MCF 10A (cell line): Measurements from ENCODE around the gene CDK15. TPM values are rescaled to one million over a fixed set of nuclear protein-coding genes. Genes with fewer than 3 reads are reported as not detected.

ENCODE experiments used
- BruUV-seq: library from RNA; stranded (reverse); fragments of 400-500 nt; replicated peaks from 2 replicates; lab custom pipeline; 2021; lab: Mats Ljungman, UMichigan
- CTCF ChIA-PET: fragments of 300-600 bp; sonication (Branson Sonifier 250); formaldehyde crosslinking; extraction: SDS; loops from one replicate; lab custom pipeline; 2021; ENCODE audit warnings: antibody characterized with exemption, inconsistent platforms; lab: Yijun Ruan, JAX
- POLR2A ChIA-PET: fragments of 300-600, 350-650 bp; sonication (Branson Sonifier 250); formaldehyde crosslinking; extraction: SDS; loops from one replicate; lab custom pipeline; 2020; ENCODE audit warnings: antibody characterized with exemption, inconsistent platforms; lab: Yijun Ruan, JAX
- DNase-seq: peaks from one replicate; pipeline ENCODE4 v3.0.0-alpha.2; 2018; ENCODE audit not compliant: unreplicated experiment
- H3K27ac Mint-ChIP-seq: one replicate; pipeline ENCODE4 v1.8.0; 2022; ENCODE audit warnings: mild to moderate bottlenecking, low read depth, mixed read lengths; ENCODE audit not compliant: unreplicated experiment
- H3K27me3 Mint-ChIP-seq: one replicate; pipeline ENCODE4 v1.8.0; 2022; ENCODE audit warnings: mixed read lengths; ENCODE audit not compliant: insufficient read depth, unreplicated experiment
- H3K36me3 Mint-ChIP-seq: one replicate; pipeline ENCODE4 v1.8.0; 2022; ENCODE audit warnings: mild to moderate bottlenecking, moderate library complexity, mixed read lengths; ENCODE audit not compliant: insufficient read depth, unreplicated experiment
- H3K4me1 Mint-ChIP-seq: one replicate; pipeline ENCODE4 v1.8.0; 2022; ENCODE audit warnings: mixed read lengths; ENCODE audit not compliant: insufficient read depth, unreplicated experiment
- H3K4me3 Mint-ChIP-seq: one replicate; pipeline ENCODE4 v1.8.0; 2022; ENCODE audit warnings: mild to moderate bottlenecking, moderate library complexity, mixed read lengths; ENCODE audit not compliant: unreplicated experiment
- H3K9me3 Mint-ChIP-seq: one replicate; pipeline ENCODE4 v1.8.0; 2022; ENCODE audit warnings: mixed read lengths; ENCODE audit not compliant: unreplicated experiment
- CTCF ChIP-seq: fragments of 200-600 bp; IDR thresholded peaks from one replicate; pipeline ENCODE4 v1.8.0; 2022; ENCODE audit warnings: antibody characterized with exemption, mild to moderate bottlenecking; ENCODE audit not compliant: unreplicated experiment
- intact Hi-C: fragments of 100-400 bp; cut with micrococcal nuclease; formaldehyde crosslinking; loops from 2 replicates; pipeline ENCODE4 v1.14.1; 2022
- total RNA-seq: library from RNA; stranded (reverse); gene quantifications from 2 replicates; pipeline ENCODE4 v1.2.3, GENCODE V29; 2022

CDK15 gene
- total RNA-seq, 1 experiment from 2014 or later = not detected

DNA sequence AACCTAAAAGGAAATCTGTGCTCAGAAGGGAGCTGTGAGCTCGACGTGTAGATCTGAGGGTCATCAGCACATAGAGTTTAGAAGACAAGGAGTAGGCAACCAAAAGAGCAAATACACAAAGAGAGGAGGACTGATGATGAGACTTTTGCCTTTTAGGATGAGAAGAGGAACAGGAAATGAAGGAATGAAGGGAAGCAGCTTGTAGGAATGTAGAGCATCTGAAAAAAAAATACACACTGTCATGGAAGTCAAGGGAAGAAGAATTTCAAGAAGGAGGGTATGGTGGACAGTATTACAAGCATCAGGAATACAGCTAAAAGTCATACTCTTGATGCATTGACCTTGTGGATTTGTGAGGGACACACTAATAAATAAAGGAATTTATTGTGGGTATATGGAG, 21.9 kb downstream of the CDK15 start:
- H3K36me3 Mint-ChIP-seq = no peaks in the 10 kb centered on the region
- H3K27me3 Mint-ChIP-seq = no peaks in the 10 kb centered on the region
- intact Hi-C loops = no loop called here
- no peak overlapping the region for H3K4me3 Mint-ChIP-seq
- DNase-seq = no peak
- no peak for TF ChIP-seq CTCF
- BruUV-seq = no TSS peak
- peaks cover 7% of the 10 kb centered on the region for H3K9me3 Mint-ChIP-seq
- H3K27ac Mint-ChIP-seq = no peak overlapping the region
- CTCF ChIA-PET = interaction anchor here (1.2 to 1.5 kb wide), 2 partner anchors 31 to 351 kb away, joined by 4 read pairs; no protein-coding TSS in a partner anchor
- H3K4me1 Mint-ChIP-seq = no peaks in the 10 kb centered on the region
- POLR2A ChIA-PET = no interaction called here

DNA sequence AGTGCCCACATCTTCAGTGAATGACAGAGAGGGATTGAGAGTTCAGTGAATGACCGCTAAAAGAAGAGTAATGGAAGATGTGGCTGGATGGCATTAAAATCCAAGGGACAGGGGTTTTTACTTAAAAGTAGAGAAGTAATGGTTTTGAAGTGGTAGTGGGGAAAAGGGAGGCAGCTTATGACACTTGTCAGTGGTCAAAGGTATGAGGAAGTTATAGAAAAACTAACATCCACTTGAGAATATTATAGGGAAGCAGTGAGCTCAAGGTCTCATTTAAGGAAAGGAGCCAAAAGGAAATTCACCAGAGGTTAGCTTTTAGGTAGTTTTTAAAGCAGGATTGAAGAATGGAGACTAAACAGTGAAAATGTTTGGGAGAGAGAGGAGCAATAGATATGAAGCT, 24.3 kb downstream of the CDK15 start:
- no peaks in the 10 kb centered on the region for H3K27me3 Mint-ChIP-seq
- no peak overlapping the region for H3K4me3 Mint-ChIP-seq
- ChIA-PET POLR2A (interaction anchor here (0.6 kb wide), 1 partner anchor 242 kb away, joined by 5 read pairs; no protein-coding TSS in a partner anchor), CTCF (interaction anchor here (0.5 kb wide), 2 partner anchors 23 to 347 kb away, joined by 3 to 4 read pairs; no protein-coding TSS in a partner anchor)
- no peak for TF ChIP-seq CTCF
- peaks cover 7% of the 10 kb centered on the region for H3K9me3 Mint-ChIP-seq
- H3K27ac Mint-ChIP-seq = no peak overlapping the region
- intact Hi-C loops = no loop called here
- DNase-seq = no peak
- no peaks in the 10 kb centered on the region for H3K36me3 Mint-ChIP-seq
- H3K4me1 Mint-ChIP-seq = no peaks in the 10 kb centered on the region
- no TSS peak for BruUV-seq

DNA sequence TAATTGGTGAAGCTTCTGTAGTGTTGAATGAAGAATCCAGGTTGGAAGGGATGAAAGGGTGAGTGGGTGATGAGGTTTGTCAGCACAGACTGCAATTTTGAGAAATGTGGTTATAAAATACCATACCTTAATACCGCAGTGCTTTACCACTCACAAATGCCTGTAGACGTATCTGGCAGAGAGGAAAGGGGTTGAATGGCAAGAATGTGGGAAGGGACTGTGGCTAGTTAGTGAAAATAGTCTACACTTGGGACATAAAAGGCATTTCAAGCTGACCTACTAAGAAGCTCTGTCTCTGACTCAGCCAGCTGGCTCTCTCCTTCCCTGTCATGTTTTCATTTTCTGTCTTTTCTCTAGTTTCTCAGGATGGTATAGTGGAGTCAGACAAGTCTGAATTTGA, 25.1 kb downstream of the CDK15 start:
- Mint-ChIP-seq H3K27me3 (no peaks in the 10 kb centered on the region), H3K36me3 (no peaks in the 10 kb centered on the region), H3K27ac (no peak overlapping the region), H3K4me1 (no peaks in the 10 kb centered on the region), H3K4me3 (no peak overlapping the region), H3K9me3 (peaks cover 7% of the 10 kb centered on the region)
- TF ChIP-seq CTCF = no peak
- BruUV-seq = no TSS peak
- intact Hi-C loops = no loop called here
- ChIA-PET CTCF (no interaction called here), POLR2A (interaction anchor here (0.6 kb wide), 1 partner anchor 699 kb away, joined by 4 read pairs; no protein-coding TSS in a partner anchor)
- no peak for DNase-seq

DNA sequence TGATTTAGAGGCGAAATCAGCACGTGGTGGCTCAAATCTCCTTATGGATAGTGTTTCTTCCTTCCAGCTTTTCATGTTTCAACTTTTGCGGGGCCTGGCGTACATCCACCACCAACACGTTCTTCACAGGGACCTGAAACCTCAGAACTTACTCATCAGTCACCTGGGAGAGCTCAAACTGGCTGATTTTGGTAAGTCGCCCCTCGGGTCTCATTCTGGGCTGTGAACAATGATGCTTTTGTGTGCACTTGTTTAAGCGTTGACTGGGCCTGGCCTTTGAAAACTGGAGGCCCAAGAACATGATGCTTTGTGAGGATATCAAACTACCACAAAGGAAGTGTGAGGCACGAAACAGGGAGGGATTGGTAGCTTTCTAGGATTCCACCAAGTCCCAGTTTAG, 27.4 kb downstream of the CDK15 start:
- intact Hi-C loops = no loop called here
- no peak for DNase-seq
- no peak overlapping the region for H3K4me3 Mint-ChIP-seq
- H3K36me3 Mint-ChIP-seq = no peaks in the 10 kb centered on the region
- H3K9me3 Mint-ChIP-seq = no peaks in the 10 kb centered on the region
- H3K27ac Mint-ChIP-seq = no peak overlapping the region
- no TSS peak for BruUV-seq
- ChIA-PET POLR2A (interaction anchor here (0.5 kb wide), 1 partner anchor 342 kb away, joined by 4 read pairs; no protein-coding TSS in a partner anchor), CTCF (interaction anchor here (0.6 kb wide), 1 partner anchor 470 kb away, joined by 4 read pairs; no protein-coding TSS in a partner anchor)
- TF ChIP-seq CTCF = no peak
- H3K4me1 Mint-ChIP-seq = no peaks in the 10 kb centered on the region
- H3K27me3 Mint-ChIP-seq = no peaks in the 10 kb centered on the region
